Measurements from ENCODE around the gene CYP24A1.

CYP24A1 gene

GRCh38 chr20:54168961-54169862 is 4.6 kb downstream of the CYP24A1 start:
- TF ChIP-seq REST (IDR thresholded peaks at IDR 0.05; ENCODE audit: insufficient read depth in 1 of 2, low read depth in 2 of 2, low read length in 2 of 2), result no peak
- no peak for TF ChIP-seq FOXP2 (optimal IDR thresholded peaks at IDR 0.05; ENCODE audit: borderline replicate concordance, extremely low read depth, extremely low read length, insufficient read depth)
- no peak for TF ChIP-seq POLR2AphosphoS5 (IDR thresholded peaks at IDR 0.05; ENCODE audit: low read depth, low read length)
- no peak for TF ChIP-seq SIN3A (IDR thresholded peaks at IDR 0.05; ENCODE audit: borderline replicate concordance, insufficient read depth, low read length)
- no peak for TF ChIP-seq TAF1 (IDR thresholded peaks at IDR 0.05; ENCODE audit: borderline replicate concordance, insufficient read depth, low read length)

- no peak for TF ChIP-seq POLR2AphosphoS5 (IDR thresholded peaks at IDR 0.05; ENCODE audit: low read depth, low read length)
- TF ChIP-seq SIN3A (IDR thresholded peaks at IDR 0.05; ENCODE audit: borderline replicate concordance, insufficient read depth, low read length), result no peak
- no peak for TF ChIP-seq REST (IDR thresholded peaks at IDR 0.05; ENCODE audit: insufficient read depth in 1 of 2, low read depth in 2 of 2, low read length in 2 of 2)
- no peak for TF ChIP-seq FOXP2 (optimal IDR thresholded peaks at IDR 0.05; ENCODE audit: borderline replicate concordance, extremely low read depth, extremely low read length, insufficient read depth)
- no peak for TF ChIP-seq TAF1 (IDR thresholded peaks at IDR 0.05; ENCODE audit: borderline replicate concordance, insufficient read depth, low read length)
Measured at GRCh38 chr20:54167909-54168872, 5.6 kb downstream of the CYP24A1 start.

GRCh38 chr20:54166987-54167662 is 6.7 kb downstream of the CYP24A1 start:
- TF ChIP-seq TAF1 (IDR thresholded peaks at IDR 0.05; ENCODE audit: borderline replicate concordance, insufficient read depth, low read length) (no peak), SIN3A (IDR thresholded peaks at IDR 0.05; ENCODE audit: borderline replicate concordance, insufficient read depth, low read length) (no peak), REST (IDR thresholded peaks at IDR 0.05; ENCODE audit: insufficient read depth in 1 of 2, low read depth in 2 of 2, low read length in 2 of 2) (no peak), FOXP2 (optimal IDR thresholded peaks at IDR 0.05; ENCODE audit: borderline replicate concordance, extremely low read depth, extremely low read length, insufficient read depth) (no peak), POLR2AphosphoS5 (IDR thresholded peaks at IDR 0.05; ENCODE audit: low read depth, low read length) (no peak)

GRCh38 chr20:54165803-54166202 is 8.0 kb downstream of the CYP24A1 start:
- TF ChIP-seq TAF1 (IDR thresholded peaks at IDR 0.05; ENCODE audit: borderline replicate concordance, insufficient read depth, low read length) (no peak), SIN3A (IDR thresholded peaks at IDR 0.05; ENCODE audit: borderline replicate concordance, insufficient read depth, low read length) (no peak), POLR2AphosphoS5 (IDR thresholded peaks at IDR 0.05; ENCODE audit: low read depth, low read length) (no peak), FOXP2 (optimal IDR thresholded peaks at IDR 0.05; ENCODE audit: borderline replicate concordance, extremely low read depth, extremely low read length, insufficient read depth) (no peak), REST (IDR thresholded peaks at IDR 0.05; ENCODE audit: insufficient read depth in 1 of 2, low read depth in 2 of 2, low read length in 2 of 2) (no peak)

Measured in PFSK-1 (cell line).